ENCODE data around the gene SAC3D1.

- TF ChIP-seq CTCF (IDR thresholded peaks at IDR 0.05) = peak; percentile 35 to 78 (median 62)
- TF ChIP-seq POLR2A (IDR thresholded peaks at IDR 0.05) = peak; percentile 46 to 84
Measured at GRCh38 chr11:64996710-64997380, 44.2 kb upstream of the SAC3D1 start, which contains the start of gene BATF2.

All from adrenal gland (tissue), 5 donors.